WTC11 (cell line): Measurements from ENCODE around the gene PROSER2. TPM values are rescaled to one million over a fixed set of nuclear protein-coding genes. Genes with fewer than 3 reads are reported as not detected.
A peak's percentile ranks its signal among the peaks of the same experiment; 100 is the strongest.

Source experiments
- ATAC-seq: fragments of 200-7000 bp; cut with Tn5 transposase; 2 replicates; pipeline ENCODE4 v1.10.0; 2021; ENCODE audit warnings: mild to moderate bottlenecking, moderate library complexity
- CTCF ChIA-PET: fragments of 300-600 bp; sonication (Branson Sonifier 250); formaldehyde crosslinking; loops from one replicate; lab custom pipeline; 2021; ENCODE audit warnings: antibody characterized with exemption; lab: Charles Lee
- POLR2A ChIA-PET: fragments of 350-600 bp; sonication (Branson Sonifier 250); formaldehyde crosslinking; loops from one replicate; lab custom pipeline; 2021; ENCODE audit warnings: antibody characterized with exemption; lab: Charles Lee
- DNase-seq: peaks from one replicate; pipeline ENCODE4 v3.0.0; 2021; ENCODE audit warnings: low spot score
- H3K27ac Mint-ChIP-seq: 2 replicates; pipeline ENCODE4 v1.8.0; 2021; ENCODE audit warnings: mixed read lengths
- H3K27me3 Mint-ChIP-seq: 2 replicates; pipeline ENCODE4 v1.8.0; 2021; ENCODE audit warnings: low read depth, mild to moderate bottlenecking, moderate library complexity, mixed read lengths
- H3K36me3 Mint-ChIP-seq: 2 replicates; pipeline ENCODE4 v1.8.0; 2021; ENCODE audit warnings: mixed read lengths
- H3K4me1 Mint-ChIP-seq: 2 replicates; pipeline ENCODE4 v1.8.0; 2022; ENCODE audit warnings: mixed read lengths
- H3K4me3 Mint-ChIP-seq: 2 replicates; pipeline ENCODE4 v1.8.0; 2021; ENCODE audit warnings: mild to moderate bottlenecking, moderate library complexity, mixed read lengths
- H3K9me3 Mint-ChIP-seq: 2 replicates; pipeline ENCODE4 v1.8.0; 2021; ENCODE audit warnings: mixed read lengths
- ATF2 ChIP-seq: sonication (generic); formaldehyde crosslinking; IDR thresholded peaks from 2 replicates; pipeline ENCODE4 v1.8.1; 2022; ENCODE audit warnings: low read depth, missing genetic modification reagents, borderline replicate concordance
- ELF4 ChIP-seq: sonication (generic); formaldehyde crosslinking; IDR thresholded peaks from 2 replicates; pipeline ENCODE4 v1.8.1; 2022; ENCODE audit warnings: low read depth, mild to moderate bottlenecking, moderate library complexity, missing genetic modification reagents
- ESRRA ChIP-seq: sonication (generic); formaldehyde crosslinking; IDR thresholded peaks from 2 replicates; pipeline ENCODE4 v1.8.1; 2022; ENCODE audit warnings: mild to moderate bottlenecking, missing genetic modification reagents, borderline replicate concordance
- FOXP1 ChIP-seq: sonication (generic); formaldehyde crosslinking; IDR thresholded peaks from 2 replicates; pipeline ENCODE4 v1.8.0; 2022; ENCODE audit warnings: missing genetic modification reagents, mild to moderate bottlenecking, moderate library complexity, borderline replicate concordance
- HMGA2 ChIP-seq: fragments of 250-450 bp; sonication (Bioruptor Pico); IDR thresholded peaks from 2 replicates; pipeline ENCODE4 v1.4.0; 2021; ENCODE audit warnings: mild to moderate bottlenecking, moderate library complexity
- PRDM15 ChIP-seq: sonication (generic); formaldehyde crosslinking; IDR thresholded peaks from 2 replicates; pipeline ENCODE4 v1.8.0; 2022; ENCODE audit warnings: missing genetic modification reagents
- USF2 ChIP-seq: sonication (generic); formaldehyde crosslinking; IDR thresholded peaks from 2 replicates; pipeline ENCODE4 v1.8.1; 2023; ENCODE audit warnings: mild to moderate bottlenecking, missing genetic modification reagents, moderate library complexity
- ZBTB43 ChIP-seq: sonication (generic); formaldehyde crosslinking; IDR thresholded peaks from 2 replicates; pipeline ENCODE4 v1.8.1; 2023; ENCODE audit warnings: mild to moderate bottlenecking, missing genetic modification reagents
- ZNF232 ChIP-seq: sonication (generic); formaldehyde crosslinking; IDR thresholded peaks from 2 replicates; pipeline ENCODE4 v1.8.0; 2022; ENCODE audit warnings: mild to moderate bottlenecking, missing genetic modification reagents
- ZNF281 ChIP-seq: sonication (generic); formaldehyde crosslinking; IDR thresholded peaks from 2 replicates; pipeline ENCODE4 v1.8.0; 2023; ENCODE audit warnings: mild to moderate bottlenecking, missing genetic modification reagents
- ZNF423 ChIP-seq: fragments of 250-450 bp; sonication (Bioruptor Pico); IDR thresholded peaks from 2 replicates; pipeline ENCODE4 v2.1.2; 2022; ENCODE audit warnings: mild to moderate bottlenecking, moderate library complexity
- ZNF512 ChIP-seq: sonication (generic); formaldehyde crosslinking; IDR thresholded peaks from 2 replicates; pipeline ENCODE4 v1.8.1; 2022; ENCODE audit warnings: missing genetic modification reagents, borderline replicate concordance
- total RNA-seq: library from RNA; stranded (reverse); gene quantifications from 3 replicates; pipeline ENCODE4 v1.2.3, GENCODE V29; 2021

Gene PROSER2
- total RNA-seq, 1 experiment from 2014 or later: 8.5 TPM

- no peak for TF ChIP-seq ZNF423 (CRISPR knock-in tag)
- TF ChIP-seq ZNF512 (CRISPR knock-in tag): no peak
- H3K4me3 Mint-ChIP-seq: no peak overlapping the region
- H3K9me3 Mint-ChIP-seq: no peaks in the 10 kb centered on the region
- H3K27me3 Mint-ChIP-seq: no peaks in the 10 kb centered on the region
- ATAC-seq (no peak), DNase-seq (no peak)
- ChIA-PET CTCF (no interaction called here), POLR2A (no interaction called here)
- no peak overlapping the region for H3K27ac Mint-ChIP-seq
- peaks cover 11% of the 10 kb centered on the region for H3K4me1 Mint-ChIP-seq
- no peaks in the 10 kb centered on the region for H3K36me3 Mint-ChIP-seq
These were observed 77.8 kb downstream of the PROSER2 start for GRCh38 chr10:11901036-11901301.

- POLR2A ChIA-PET: no interaction called here
- CTCF ChIA-PET: interaction anchor here (0.7 kb wide), 1 partner anchor 12 kb away, joined by 3 read pairs; no protein-coding TSS in a partner anchor
These were observed 78.3 kb downstream of the PROSER2 start for GRCh38 chr10:11901454-11901832.

GRCh38 chr10:11901833-11902475, 78.8 kb downstream of the PROSER2 start:
- H3K9me3 Mint-ChIP-seq: no peaks in the 10 kb centered on the region
- ATAC-seq: peak; percentile 43
- TF ChIP-seq USF2 (CRISPR knock-in tag): no peak
- no peak for TF ChIP-seq HMGA2 (CRISPR knock-in tag)
- no peak for TF ChIP-seq ZBTB43 (CRISPR knock-in tag)
- no peak for TF ChIP-seq FOXP1
- TF ChIP-seq ATF2 (CRISPR knock-in tag): no peak
- no peak for TF ChIP-seq ESRRA
- TF ChIP-seq PRDM15 (CRISPR knock-in tag): no peak
- ChIA-PET POLR2A (no interaction called here), CTCF (interaction anchor here (0.7 to 1.1 kb wide), 2 partner anchors 11 to 21 kb away, joined by 3 to 4 read pairs; no protein-coding TSS in a partner anchor)
- peaks cover 11% of the 10 kb centered on the region for H3K4me1 Mint-ChIP-seq
- H3K4me3 Mint-ChIP-seq: no peak overlapping the region
- no peaks in the 10 kb centered on the region for H3K27me3 Mint-ChIP-seq
- no peak for DNase-seq
- H3K36me3 Mint-ChIP-seq: no peaks in the 10 kb centered on the region
- H3K27ac Mint-ChIP-seq: no peak overlapping the region

More at GRCh38 chr10:11901454-11901832, 78.3 kb downstream of the PROSER2 start:
- ATAC-seq (no peak), DNase-seq (no peak)
- no peak for TF ChIP-seq USF2 (CRISPR knock-in tag)
- TF ChIP-seq ZNF281: no peak
- no peak for TF ChIP-seq ZNF423 (CRISPR knock-in tag)
- TF ChIP-seq ZNF232 (CRISPR knock-in tag): no peak
- no peak for TF ChIP-seq ELF4 (CRISPR knock-in tag)
- no peaks in the 10 kb centered on the region for H3K27me3 Mint-ChIP-seq
- H3K36me3 Mint-ChIP-seq: no peaks in the 10 kb centered on the region
- no peak overlapping the region for H3K27ac Mint-ChIP-seq
- H3K4me1 Mint-ChIP-seq: peaks cover 11% of the 10 kb centered on the region
- H3K4me3 Mint-ChIP-seq: no peak overlapping the region
- H3K9me3 Mint-ChIP-seq: no peaks in the 10 kb centered on the region
